HG02870 (cell line): ENCODE data around the gene MYO18B.

Source experiments
- ATAC-seq: cut with Tn5 transposase; IDR thresholded peaks from one replicate; pipeline ENCODE4 v1.9.1; 2021; ENCODE audit warnings: mild to moderate bottlenecking, moderate library complexity; ENCODE audit not compliant: unreplicated experiment

The MYO18B gene

DNA sequence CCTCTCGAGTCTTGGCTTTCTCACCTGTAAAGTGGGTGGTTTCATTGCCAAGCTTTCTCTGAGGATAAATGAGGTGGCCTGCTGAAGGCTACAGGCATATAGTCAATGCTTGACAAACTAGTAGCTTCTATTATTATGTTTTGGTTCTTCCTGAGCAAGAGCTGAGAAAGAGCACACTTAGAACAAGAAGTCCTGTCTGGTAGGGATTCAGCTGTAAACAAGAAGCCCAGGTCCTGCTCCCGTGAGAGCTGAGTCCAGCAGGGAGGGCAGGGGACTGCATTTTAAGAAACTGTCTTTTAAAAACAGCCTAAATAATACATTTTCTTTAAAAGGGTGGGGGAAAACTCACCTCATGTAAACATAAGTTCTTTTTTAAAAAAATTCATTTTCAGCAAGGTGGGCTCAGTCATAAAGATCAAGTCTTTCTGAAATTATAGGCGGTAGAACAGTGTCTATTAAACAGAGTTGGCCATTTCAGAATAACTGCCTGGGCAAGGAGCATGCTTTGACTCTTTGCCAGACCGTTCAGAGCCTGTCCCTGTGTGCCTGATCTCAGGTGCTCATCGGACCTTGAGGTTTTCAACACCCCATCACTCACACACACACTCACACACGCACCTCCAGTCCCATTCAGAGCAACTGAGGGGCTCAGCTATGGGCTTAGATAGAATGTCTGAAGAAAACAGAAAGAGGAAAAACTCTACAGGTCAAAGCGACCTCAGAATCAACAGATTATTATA, 29.2 kb upstream of the MYO18B start:
- ATAC-seq = no peak

DNA sequence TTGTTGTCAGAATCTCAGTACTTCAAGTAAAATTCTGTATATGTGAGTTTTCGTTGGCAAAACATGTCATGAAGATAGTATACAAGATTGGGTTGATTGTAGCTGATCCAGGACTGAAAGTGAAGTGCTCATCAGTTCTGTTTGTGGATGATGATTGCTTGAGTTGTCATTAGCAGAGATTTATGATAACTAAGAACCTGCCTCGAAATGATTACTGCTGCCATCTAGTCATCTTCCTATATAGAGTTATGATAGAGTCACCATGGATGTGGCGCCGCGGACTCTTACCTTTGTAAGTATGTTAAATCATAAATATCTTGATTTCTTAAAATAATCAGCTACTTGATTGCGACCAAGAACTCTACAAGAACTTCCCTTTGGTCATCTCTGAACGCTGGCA, 27.9 kb upstream of the MYO18B start:
- no peak for ATAC-seq

DNA sequence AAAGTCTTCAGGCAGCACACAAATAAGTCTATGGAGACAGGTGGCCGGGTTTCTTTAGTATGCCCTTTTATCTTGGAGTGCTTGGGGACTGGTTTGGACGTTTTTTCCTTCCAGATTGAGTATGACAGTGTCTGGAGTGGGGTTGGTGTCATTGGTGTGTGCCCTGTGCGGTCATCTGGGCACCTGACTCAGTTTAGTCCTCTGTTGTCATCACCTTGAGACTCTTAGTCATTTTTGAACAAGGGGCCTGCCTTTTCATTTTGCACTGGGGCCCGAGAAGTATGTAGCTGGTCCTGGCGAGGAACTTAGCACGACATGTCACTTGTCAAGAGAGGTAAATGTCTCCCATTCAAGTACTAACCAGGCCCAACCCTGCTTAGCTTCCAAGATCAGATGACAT, 27.2 kb upstream of the MYO18B start:
- ATAC-seq = no peak

DNA sequence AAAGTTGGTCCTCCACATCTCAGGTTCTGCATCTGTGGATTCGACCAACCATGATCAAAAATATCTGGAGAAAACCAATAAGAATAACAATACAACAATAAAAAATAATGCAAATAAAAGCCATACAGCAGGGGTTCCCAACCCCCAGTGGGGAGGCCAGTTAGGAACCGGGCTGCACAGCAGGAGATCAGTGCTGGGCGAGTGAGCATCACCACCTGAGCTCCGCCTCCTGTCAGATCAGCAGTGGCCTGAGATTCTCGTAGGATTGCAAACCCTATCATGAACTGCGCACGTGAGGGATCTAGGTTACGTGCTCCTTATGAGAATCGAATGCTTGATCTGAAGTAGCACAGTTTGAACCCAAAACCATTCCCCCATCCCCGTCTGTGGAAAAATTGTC, 25.4 kb upstream of the MYO18B start:
- no peak for ATAC-seq

DNA sequence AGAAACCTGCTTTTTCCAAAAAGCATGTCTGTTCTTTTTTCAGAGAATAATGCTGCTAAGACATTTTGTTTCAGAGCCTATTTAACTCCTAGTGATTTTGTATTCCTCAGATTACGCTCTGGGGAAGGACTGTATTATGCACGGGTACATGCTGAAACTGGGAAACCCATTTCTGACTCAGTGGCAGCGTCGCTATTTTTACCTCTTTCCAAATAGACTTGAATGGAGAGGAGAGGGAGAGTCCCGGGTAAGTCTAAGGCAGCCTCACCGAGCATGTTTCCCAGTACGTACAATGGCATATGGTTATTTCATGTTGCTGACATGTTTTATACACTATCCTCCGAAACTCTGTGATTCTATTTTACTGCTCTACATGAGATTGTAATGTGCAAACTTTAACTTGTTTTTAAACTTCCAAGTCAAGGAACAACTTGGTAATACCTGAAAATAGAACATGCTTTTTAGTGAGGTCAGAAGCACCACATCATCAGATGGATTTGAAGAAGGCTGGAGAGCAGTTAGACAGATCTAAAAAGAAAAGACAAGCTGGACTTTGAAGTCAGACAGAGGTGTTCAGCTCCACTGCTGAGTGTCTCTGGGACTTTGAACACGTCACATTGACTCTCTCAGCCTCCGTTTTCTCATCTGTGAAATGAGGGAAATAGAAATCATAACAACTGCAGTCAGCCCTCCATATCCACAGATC, 23.7 kb upstream of the MYO18B start:
- ATAC-seq = no peak

DNA sequence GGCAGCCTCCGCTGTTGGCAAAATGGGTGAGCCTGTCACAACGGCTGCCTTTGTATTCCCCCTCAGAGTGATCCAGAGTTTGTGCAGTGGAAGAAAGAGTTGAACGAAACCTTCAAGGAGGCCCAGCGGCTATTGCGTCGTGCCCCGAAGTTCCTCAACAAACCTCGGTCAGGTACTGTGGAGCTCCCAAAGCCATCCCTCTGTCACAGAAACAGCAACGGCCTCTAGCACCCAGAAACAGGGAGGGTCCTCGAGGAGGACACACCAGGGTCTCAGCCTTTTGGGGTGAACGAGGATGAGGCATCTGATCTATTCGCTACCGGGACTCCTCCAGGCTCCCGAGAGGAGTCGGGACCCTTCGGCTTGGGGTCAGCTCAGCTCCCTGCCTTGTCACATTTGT, 19.8 kb upstream of the MYO18B start:
- ATAC-seq = no peak

DNA sequence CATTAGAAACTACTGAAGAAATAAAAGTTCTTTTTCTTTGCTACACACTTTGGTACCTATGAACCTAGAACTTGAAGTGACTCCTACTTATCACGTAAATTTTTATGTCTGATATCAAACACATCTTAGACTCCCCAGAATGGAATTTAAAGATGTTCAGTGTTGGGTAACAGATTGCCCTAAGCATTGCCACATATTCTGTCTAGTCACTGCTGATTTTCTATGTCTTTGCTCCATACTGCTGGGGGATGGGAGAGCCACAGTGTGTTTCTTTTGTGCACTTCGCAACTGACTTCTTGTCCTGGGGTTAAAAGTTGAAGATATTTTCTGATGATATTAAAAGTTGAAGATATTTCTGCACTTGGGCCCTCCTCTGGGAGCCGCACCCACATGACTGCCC, 19.4 kb upstream of the MYO18B start:
- no peak for ATAC-seq

DNA sequence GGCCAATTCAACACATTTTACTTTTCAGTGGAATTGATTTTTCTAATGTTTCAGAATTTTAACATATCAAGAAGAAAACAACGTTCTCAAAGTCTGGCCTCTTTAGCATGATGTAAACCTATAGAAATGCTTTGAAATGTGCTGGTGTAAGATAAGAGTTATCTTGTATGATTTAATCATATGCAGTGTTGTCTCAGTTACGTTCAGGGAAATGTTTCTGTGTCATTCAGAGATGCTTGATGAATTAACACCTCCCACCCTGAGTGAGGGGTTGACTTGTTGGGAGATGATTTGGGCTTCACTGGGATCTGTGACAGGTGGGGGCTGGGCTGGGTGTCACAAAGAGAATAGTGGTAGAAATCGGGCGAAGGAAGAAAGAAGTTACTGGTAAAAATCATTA, 15.7 kb upstream of the MYO18B start:
- ATAC-seq = no peak

DNA sequence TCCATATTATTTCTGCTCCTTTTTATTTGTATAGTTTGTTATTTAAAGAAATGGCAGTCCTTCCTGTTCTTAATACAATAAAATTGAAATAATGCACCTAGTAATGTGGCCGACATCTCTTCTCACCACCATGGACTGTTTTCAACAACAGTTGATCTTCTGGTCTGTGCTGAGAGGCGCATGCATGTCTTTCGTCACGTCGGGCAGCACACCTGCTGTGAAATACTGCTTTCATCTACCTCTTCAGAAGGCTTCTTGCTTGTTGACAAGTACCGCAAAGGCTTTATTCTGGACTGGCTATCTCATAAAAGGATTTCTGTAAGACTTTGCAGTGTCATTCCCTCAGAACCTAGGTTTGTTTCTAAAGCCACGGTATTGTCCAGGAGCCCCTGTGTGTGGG, 13.9 kb upstream of the MYO18B start:
- ATAC-seq = no peak

DNA sequence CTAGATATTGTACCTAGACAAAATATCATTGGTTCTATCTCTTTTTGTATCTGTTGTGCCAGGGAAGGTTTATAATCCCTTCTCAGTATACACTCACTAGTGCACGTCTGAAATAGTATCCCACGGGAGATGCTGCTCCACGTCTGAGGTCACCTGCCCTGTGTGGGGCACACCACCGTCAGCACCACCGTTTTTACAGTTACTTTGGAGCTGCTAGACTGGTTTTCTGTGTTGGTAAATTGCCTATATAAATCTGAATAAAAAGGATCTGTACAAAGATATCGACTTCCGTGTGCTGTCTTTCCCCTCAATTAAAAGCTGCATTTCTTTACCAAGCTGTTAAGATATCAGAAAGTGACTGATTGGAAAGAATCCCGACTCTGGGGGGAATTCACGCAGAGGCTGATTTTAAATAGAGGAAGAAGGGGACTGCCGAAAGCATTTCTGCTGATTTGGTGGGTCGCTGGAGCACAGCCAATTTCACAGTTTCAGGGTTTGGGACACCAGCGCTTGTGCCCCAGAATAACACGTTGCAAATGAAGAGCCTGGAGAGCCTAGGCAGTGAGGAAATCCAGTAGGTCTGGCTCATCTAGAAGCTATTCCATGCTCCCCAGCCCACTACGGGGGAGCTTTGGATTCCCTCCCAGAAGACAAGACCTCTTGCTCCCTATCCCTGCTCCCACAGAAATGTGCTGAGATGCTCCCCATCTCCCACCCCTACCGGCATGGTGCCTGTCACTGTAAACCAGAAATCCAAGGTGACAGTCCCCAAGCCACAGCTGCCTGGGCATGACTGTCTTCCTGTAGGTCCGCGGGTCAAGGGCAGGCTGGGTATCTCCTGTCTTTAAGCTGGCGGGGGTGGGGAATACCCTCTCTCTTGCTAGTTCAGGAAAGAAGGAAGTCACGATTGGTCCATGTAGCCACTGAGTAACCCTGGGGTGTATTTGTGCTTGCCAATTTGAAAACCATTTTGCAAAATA, 12.7 kb upstream of the MYO18B start:
- no peak for ATAC-seq

DNA sequence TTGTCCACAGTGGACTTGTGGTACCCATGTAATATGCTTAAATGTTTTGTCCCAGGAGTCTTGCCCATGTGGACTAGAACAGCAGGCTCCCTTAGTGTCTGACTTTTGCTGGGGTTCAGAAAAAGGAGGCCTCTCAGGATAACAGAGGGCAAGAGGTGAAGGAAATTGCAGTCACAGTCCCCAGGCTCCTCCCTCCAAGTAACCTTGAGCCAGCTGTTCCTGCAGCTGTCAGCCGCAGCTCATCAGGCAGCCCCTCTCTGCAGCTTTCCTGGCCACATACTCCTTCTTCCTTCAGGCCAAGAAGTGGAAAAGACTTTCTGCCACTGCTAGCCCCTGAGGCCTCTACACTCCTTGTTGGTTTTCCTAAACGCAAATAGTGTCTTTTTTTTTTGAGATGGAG, 6.3 kb upstream of the MYO18B start:
- ATAC-seq = no peak

DNA sequence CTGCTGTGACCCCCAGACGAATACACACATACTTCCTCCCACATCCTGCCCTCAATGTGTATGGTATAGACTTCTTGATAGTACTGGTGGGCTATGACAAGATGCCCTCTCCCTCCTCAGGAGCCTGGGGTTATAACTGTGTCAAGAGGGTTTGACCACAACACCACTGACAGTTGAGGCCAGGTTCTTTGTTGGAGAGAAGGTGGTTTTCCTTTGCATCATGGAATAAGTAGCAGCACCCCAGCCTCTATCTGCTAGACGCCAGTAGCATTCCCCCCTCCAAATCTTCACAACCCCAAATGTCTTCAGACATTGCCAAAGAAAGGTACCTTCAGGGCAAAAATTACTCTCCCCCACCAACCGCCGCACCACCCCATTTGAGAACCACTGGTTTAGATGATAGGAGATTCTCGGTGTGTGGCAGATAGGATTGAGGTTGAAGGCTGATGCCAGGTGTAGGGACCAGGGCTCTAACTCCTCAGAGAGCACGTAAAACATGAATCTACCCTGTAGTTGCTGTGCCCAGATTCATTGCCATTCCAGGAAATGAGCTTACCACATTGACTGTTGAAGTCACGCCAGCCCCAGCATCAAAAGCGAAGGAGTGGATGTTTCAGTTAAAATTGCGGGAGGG, 5.5 kb upstream of the MYO18B start:
- no peak for ATAC-seq

DNA sequence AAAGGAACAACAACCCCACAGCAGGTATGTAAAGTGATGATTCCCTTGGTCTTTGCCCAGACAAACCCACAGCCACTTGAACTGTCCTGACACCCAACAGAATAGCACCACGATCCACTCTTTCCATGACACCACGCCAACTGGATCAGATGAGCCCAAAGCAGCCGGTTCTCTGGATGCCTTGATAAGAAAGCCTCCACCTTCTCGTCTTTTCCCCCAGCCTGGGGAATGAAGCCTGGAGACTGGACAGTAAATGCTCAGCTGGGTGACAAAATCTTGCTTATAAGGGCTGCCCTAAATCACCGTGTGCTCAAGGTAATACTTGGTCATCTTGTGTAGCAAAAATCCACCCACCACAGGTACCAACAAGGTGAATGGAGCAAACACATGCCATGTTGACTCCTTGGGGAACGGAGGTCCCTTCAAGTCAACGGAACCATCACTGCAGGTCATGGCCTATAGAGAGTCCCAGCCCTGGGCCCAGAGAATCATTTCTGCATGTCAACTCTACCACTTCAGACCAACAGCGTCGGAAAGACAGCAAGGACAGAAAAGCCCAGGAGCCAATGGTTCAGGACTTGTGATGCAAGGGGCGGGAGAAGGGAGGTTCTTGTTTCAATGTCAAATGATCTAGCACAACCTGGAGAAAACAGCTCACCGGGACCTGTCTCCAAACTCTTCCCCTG, 2.2 kb upstream of the MYO18B start:
- ATAC-seq = no peak

DNA sequence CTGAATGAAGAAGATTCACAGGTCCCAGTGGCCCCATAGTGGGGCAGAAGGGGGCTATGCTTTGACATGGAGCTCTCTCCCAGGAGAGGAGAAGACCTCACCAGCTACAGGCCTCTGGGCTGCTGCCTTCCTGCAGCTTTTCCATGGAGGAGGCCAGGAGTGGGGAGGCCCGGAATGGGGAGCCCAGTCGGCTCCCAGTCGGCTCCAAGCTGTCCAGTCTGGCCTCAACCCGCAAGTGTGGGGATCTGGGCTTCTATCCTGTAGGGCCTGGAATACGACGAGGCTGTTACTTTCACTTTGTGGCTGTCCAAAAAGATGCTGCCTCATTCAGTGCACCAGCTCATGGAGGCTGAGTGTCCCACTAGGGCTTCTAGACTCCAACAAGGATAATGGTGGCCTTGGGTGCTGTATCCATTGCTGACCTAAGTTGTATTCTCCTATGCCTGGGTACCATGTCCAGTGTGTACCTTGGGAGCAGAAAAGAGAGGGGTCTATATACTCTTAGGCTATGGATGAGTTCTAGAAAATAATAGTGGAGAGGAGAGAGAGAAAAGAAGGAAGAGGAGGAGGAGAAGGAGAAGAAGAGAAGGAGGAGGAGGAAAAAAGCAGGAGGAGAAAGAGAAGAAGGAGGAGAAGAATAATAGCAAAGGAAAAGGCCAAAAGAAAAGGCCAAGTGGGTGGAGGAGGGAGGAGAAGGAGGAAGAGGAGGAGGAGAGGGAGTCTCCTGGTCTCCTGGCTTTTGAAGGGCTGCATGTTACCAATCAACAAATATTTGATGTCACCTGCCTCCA, 1.1 kb downstream of the MYO18B start:
- no peak for ATAC-seq

DNA sequence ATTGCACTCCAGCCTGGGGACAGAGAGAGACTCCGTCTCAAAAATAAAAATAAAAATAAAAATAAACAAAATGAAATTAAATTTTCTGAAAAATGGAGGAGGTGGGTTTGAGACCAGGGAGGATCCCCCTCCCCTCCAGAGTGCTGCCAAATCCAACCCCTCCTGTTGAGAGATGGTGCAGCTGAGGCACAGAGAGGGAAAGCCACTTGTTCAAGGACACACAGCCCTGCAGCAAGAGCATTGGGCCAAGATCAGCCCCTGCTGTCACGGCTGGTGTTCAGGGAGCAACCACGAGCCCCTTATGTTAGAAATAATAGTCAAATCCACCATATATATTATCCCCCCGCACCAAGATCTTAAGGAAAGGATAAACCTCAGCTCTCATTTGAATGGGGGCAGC, 2.7 kb downstream of the MYO18B start:
- no peak for ATAC-seq

DNA sequence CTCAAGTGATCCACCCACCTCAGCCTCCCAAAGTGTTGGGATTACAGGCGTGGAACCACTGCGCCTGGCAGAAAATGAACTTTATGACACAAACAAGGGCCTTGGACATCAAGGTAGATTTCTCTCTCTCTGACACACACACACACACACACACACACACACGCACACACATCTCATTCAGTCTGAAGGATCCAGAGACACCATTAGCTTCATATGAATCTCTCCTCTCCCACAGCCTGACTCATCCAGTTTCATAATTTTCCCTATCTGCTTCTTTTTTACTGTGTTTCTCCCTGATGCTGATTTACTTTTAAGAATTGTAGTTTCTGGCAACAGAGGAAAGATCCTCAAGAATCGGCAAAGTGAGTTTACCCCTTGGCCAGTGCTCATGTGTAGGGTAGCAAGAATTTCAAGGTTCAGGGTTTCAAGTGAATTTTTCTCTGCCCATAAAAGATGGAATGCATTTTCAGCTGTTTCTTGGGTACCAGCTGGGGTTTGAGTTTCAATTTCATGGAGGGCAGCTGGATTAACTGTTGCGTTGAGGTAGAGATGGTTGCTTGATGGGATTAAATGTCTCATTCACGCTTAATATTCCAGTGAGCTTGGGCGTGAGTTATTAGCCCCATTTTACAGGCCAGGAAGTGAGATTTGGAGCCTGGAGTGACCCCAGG, 3.5 kb downstream of the MYO18B start:
- no peak for ATAC-seq

DNA sequence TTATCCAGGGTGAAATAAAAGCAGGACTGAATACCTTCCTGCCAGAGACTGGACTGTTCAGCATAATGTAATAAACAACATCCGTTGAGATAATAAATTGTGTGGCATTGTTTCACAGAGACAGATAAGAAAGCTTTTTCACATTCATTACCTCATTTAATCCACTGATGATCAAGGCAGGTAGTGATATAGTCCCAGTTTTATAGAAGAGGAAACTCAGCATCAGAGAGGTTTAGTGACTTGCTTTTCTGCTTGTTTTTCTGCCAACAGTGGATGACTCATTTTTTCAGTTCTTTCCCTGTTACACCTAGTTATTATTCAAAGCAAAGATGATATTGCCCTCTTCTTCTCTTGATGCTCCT, 4.0 kb downstream of the MYO18B start:
- no peak for ATAC-seq

DNA sequence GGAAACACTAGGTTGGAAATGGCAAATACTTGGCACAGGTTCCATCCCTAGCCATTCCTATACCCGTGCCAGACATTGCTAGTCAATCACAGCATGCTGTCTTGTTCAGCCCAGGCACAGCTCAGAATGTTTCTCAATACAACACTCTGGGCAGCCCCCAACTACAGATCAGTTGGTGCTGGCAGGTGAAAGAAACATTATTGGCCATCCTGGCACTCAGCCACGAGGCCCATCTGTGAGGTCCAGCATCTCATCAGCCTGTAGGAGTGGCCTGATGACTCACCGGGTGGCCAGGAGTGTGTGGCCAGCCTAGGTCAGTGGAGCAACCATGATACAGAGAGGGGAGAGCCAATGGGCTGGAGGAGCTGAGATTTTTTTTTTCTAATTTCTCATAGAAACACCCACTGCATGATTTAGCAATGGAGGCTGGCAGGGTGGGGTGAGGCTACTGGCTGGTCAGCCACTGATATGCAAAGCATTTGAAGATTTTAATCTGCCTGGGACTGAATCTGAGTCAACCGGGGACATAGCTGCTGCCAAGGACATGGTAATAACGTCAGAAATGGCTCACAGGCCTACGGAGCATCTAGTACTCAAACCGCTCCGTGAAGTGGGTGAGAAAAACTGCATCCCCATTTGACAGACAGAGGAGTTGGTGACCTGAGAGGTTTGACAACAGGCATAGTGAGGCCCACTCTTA, 5.4 kb downstream of the MYO18B start:
- ATAC-seq = no peak

DNA sequence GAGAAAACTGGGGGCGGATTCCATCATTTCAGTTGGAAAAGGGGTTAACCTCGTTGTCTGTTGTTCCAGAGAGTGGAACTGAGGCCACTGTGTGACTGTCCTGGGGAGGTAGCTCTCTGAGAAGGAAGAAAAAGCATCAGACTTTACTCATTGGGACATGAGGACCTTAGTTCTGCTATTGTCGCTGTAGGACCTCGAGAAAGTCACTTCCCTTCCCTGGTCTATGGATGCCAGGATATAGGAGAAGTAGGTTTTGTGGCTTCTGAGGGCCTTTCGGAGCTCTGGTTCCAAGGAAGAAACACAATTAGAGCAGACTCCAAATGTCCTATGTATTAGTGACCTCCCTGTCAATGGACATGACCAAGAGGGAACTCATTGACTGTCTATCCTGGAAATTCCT, 6.2 kb downstream of the MYO18B start:
- ATAC-seq = no peak
